A549 (cell line): Measurements from ENCODE around the gene GGA1.

Experiments used
- CEBPB ChIP-seq, 2 experiments: fragments of >200 bp in 1 of 2; sonication (Bioruptor Twin) in 1 of 2; formaldehyde crosslinking in 1 of 2; IDR thresholded peaks; 2 replicates each; pipeline ENCODE4 v1.6.1; 2012 to 2016
- CTCF ChIP-seq: fragments of >200 bp; sonication (Bioruptor Twin); formaldehyde crosslinking; IDR thresholded peaks from 3 replicates; pipeline ENCODE4 v1.5.1; 2016
- RCOR1 ChIP-seq: fragments of 150-350 bp; IDR thresholded peaks from 2 replicates; pipeline ENCODE4 v1.6.1; 2014; ENCODE audit warnings: antibody characterized with exemption, low read length, low read depth

- TF ChIP-seq CEBPB (IDR thresholded peaks at IDR 0.05) (no peak), CTCF (no peak), RCOR1 (no peak)
Observed at GRCh38 chr22:37594237-37594636, 14.4 kb upstream of the GGA1 start.
